BLaER1 (cell line): ENCODE results near the gene PARD3.
"Not testable (repeated sequence)": the region's sequence is repeated elsewhere in the genome, so short reads cannot be mapped to it uniquely, and the experiment has no call there.

Experiments
- H3K27ac ChIP-seq: shearing (Covaris generic); formaldehyde crosslinking; 2 replicates; pipeline ENCODE4 v1.8.1; 2022
- H3K27me3 ChIP-seq: shearing (Covaris generic); formaldehyde crosslinking; 2 replicates; pipeline ENCODE4 v1.8.1; 2022
- H3K36me3 ChIP-seq: shearing (Covaris generic); formaldehyde crosslinking; 2 replicates; pipeline ENCODE4 v1.8.1; 2022
- H3K4me1 ChIP-seq: shearing (Covaris generic); formaldehyde crosslinking; 2 replicates; pipeline ENCODE4 v1.8.1; 2022
- H3K4me2 ChIP-seq: shearing (Covaris generic); formaldehyde crosslinking; 2 replicates; pipeline ENCODE4 v1.8.1; 2022
- H3K4me3 ChIP-seq: shearing (Covaris generic); formaldehyde crosslinking; 2 replicates; pipeline ENCODE4 v1.8.1; 2022
- H3K9ac ChIP-seq: shearing (Covaris generic); formaldehyde crosslinking; 2 replicates; pipeline ENCODE4 v1.8.1; 2022
- H3K9me3 ChIP-seq: shearing (Covaris generic); formaldehyde crosslinking; 2 replicates; pipeline ENCODE4 v1.8.1; 2022
- H4K20me1 ChIP-seq: shearing (Covaris generic); formaldehyde crosslinking; 2 replicates; pipeline ENCODE4 v1.8.1; 2022
- Cebpa-rat ChIP-seq: shearing (Covaris generic); IDR thresholded peaks from 2 replicates; pipeline ENCODE4 v1.8.1; 2022

Gene PARD3

DNA sequence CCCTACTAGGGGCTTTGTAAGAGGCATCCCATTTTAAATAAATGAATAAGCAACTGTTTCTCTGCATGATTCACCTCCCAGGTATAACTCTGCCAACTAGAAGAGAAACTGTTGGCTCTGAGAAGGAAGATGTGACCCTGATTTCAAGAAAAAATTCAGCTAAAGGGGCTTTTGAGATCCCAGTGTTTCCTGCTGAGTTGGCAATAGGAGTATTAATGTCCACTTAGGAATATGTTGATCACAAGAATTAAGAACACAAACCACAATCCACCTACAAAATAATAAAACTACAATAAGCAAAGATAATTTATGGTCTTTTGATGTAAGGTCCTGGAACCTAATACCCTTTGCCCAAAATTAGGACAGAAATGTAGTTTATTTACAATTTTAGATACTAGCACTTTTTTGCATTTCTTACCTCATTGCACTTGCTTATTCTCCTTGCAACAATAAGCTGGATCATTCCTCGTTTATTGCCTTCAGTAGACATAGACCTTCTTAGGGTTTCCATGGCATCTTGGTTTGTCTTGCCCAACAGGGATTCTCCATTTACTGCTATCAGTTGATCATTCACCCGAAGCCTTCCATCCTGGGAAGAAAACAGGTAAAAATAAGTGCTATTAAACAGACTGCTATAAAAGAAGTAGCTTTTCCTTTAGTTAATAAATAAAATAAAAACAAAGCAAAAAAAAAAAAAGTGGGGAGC lies 456.2 kb downstream of the PARD3 start:
- Histone ChIP-seq H3K9me3 (peaks cover 8% of the 10 kb centered on the region; the same call in 1 of the 2 replicates), H3K4me1 (no peaks in the 10 kb centered on the region), H3K36me3 (peaks cover 46% of the 10 kb centered on the region), H3K9ac (no peak overlapping the region), H3K27me3 (no peaks in the 10 kb centered on the region), H4K20me1 (no peaks in the 10 kb centered on the region), H3K27ac (no peak overlapping the region), H3K4me2 (no peak overlapping the region), H3K4me3 (no peak overlapping the region)
- no peak for TF ChIP-seq Cebpa-rat

- TF ChIP-seq Cebpa-rat: no peak
- Histone ChIP-seq H3K4me2 (no peak overlapping the region), H4K20me1 (no peaks in the 10 kb centered on the region), H3K27ac (no peak overlapping the region), H3K9ac (no peak overlapping the region), H3K36me3 (peaks cover 60% of the 10 kb centered on the region), H3K4me3 (no peak overlapping the region), H3K27me3 (no peaks in the 10 kb centered on the region), H3K9me3 (peaks cover 16% of the 10 kb centered on the region), H3K4me1 (no peaks in the 10 kb centered on the region)
Observed at GRCh38 chr10:34356463-34356862, 458.6 kb downstream of the PARD3 start.

- not testable (repeated sequence) for H3K27ac ChIP-seq, H3K9ac ChIP-seq
Observed at GRCh38 chr10:34353530-34353929, 461.6 kb downstream of the PARD3 start.

DNA sequence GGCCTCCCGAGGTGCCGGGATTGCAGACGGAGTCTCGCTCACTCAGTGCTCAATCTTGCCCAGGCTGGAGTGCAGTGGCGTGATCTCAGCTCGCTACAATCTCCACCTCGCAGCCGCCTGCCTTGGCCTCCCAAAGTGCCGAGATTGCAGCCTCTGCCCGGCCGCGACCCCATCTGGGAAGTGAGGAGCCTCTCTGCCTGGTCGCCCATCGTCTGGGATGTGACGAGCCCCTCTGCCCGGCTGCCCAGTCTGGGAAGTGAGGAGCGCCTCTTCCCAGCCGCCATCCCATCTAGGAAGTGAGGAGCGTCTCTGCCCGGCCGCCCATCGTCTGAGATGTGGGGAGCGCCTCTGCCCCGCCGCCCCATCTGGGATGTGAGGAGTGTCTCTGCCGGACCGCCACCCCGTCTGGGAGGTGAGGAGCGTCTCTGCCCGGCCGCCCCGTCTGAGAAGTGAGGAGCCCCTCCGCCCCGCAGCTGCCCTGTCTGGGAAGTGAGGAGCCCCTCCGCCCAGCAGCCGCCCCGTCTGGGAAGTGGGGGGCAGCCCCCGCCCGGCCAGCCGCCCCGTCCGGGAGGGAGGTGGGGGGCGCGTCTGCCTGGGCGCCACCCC lies 462.4 kb downstream of the PARD3 start:
- not testable (repeated sequence) for H3K4me3 ChIP-seq, H3K4me2 ChIP-seq

More at GRCh38 chr10:34353530-34353929, 461.6 kb downstream of the PARD3 start:
- peaks cover 16% of the 10 kb centered on the region for H3K9me3 ChIP-seq
- H3K36me3 ChIP-seq: peaks cover 50% of the 10 kb centered on the region
- H3K4me3 ChIP-seq, H4K20me1 ChIP-seq, H3K4me2 ChIP-seq, H3K27me3 ChIP-seq, H3K4me1 ChIP-seq: not testable (repeated sequence)

GRCh38 chr10:34351161-34351560 lies 463.9 kb downstream of the PARD3 start:
- Histone ChIP-seq H3K4me3 (no peak overlapping the region), H4K20me1 (no peaks in the 10 kb centered on the region), H3K27me3 (no peaks in the 10 kb centered on the region), H3K27ac (no peak overlapping the region), H3K9me3 (peaks cover 16% of the 10 kb centered on the region), H3K4me1 (no peaks in the 10 kb centered on the region), H3K4me2 (no peak overlapping the region), H3K36me3 (peaks cover 52% of the 10 kb centered on the region), H3K9ac (no peak overlapping the region)
- no peak for TF ChIP-seq Cebpa-rat

More for the DNA sequence above, 462.4 kb downstream of the PARD3 start:
- not testable (repeated sequence) for H4K20me1 ChIP-seq, H3K27ac ChIP-seq, H3K9ac ChIP-seq, H3K27me3 ChIP-seq, H3K4me1 ChIP-seq
- peaks cover 50% of the 10 kb centered on the region for H3K36me3 ChIP-seq
- peaks cover 16% of the 10 kb centered on the region for H3K9me3 ChIP-seq

DNA sequence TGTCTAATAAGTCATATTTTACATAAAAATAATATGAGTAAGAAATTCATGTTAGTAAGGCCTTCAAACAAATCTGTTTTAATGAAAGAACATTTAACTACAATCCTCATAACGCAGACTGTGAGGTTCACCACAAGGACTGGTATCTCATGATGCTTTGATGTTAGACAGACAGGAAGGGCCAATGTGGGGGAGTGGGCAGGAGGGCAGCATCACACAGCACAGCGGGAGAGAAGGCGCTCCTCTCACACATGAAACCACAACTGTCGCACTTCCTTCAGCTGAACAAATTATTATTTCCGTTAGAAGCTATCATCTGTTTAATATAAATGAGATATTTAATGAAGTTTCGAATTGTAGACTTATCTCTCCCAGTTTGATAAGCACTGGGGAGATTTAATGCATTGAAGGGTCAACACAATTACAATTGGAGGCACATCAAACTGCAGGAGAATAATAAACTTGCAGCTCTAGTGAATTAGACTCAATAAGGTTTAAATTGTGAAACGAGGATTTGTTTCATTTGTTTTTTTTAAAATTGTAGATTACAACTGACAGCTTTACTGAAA lies 466.1 kb downstream of the PARD3 start:
- Histone ChIP-seq H3K4me2 (no peak overlapping the region), H3K9me3 (peaks cover 9% of the 10 kb centered on the region; the same call in 1 of the 2 replicates), H3K4me1 (peaks cover 5% of the 10 kb centered on the region; the same call in 1 of the 2 replicates), H3K36me3 (peaks cover 34% of the 10 kb centered on the region), H3K9ac (no peak overlapping the region), H3K27ac (no peak overlapping the region), H3K27me3 (no peaks in the 10 kb centered on the region), H3K4me3 (no peak overlapping the region), H4K20me1 (no peaks in the 10 kb centered on the region)
- no peak for TF ChIP-seq Cebpa-rat

- no peak for TF ChIP-seq Cebpa-rat
- no peak overlapping the region for H3K9ac ChIP-seq
- H3K27ac ChIP-seq: no peak overlapping the region
- H3K4me2 ChIP-seq: no peak overlapping the region
- peaks cover 5% of the 10 kb centered on the region; the same call in 1 of the 2 replicates for H3K4me1 ChIP-seq
- no peaks in the 10 kb centered on the region for H4K20me1 ChIP-seq
- H3K4me3 ChIP-seq: no peak overlapping the region
- no peaks in the 10 kb centered on the region for H3K27me3 ChIP-seq
- H3K36me3 ChIP-seq: peaks cover 28% of the 10 kb centered on the region
- peaks cover 5% of the 10 kb centered on the region; the same call in 1 of the 2 replicates for H3K9me3 ChIP-seq
Observed at GRCh38 chr10:34348021-34348420, 467.1 kb downstream of the PARD3 start.

DNA sequence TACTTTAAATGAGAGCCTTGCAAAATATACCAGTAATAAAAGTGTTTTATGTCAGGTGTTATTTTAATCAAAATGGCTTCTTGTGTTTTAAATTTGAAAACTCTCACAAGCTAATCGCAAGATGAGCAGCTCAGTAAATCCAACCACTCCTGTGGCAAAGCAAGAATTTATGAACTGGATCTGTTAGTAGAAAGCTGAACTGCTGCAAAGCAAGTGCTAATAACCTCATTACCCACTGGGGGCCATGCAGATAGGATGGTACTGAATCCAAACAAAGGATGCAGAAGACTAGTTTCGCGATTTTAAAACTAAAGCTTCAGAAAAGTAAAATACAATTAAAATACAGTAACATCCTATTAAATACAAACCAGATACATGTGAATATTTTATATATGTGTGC lies 468.0 kb downstream of the PARD3 start:
- H3K4me2 ChIP-seq: no peak overlapping the region
- H3K9me3 ChIP-seq: no peaks in the 10 kb centered on the region
- H3K27me3 ChIP-seq: no peaks in the 10 kb centered on the region
- no peak for TF ChIP-seq Cebpa-rat
- H3K9ac ChIP-seq: no peak overlapping the region
- peaks cover 5% of the 10 kb centered on the region; the same call in 1 of the 2 replicates for H3K4me1 ChIP-seq
- no peak overlapping the region for H3K27ac ChIP-seq
- H3K4me3 ChIP-seq: no peak overlapping the region
- no peaks in the 10 kb centered on the region for H4K20me1 ChIP-seq
- peaks cover 22% of the 10 kb centered on the region for H3K36me3 ChIP-seq

DNA sequence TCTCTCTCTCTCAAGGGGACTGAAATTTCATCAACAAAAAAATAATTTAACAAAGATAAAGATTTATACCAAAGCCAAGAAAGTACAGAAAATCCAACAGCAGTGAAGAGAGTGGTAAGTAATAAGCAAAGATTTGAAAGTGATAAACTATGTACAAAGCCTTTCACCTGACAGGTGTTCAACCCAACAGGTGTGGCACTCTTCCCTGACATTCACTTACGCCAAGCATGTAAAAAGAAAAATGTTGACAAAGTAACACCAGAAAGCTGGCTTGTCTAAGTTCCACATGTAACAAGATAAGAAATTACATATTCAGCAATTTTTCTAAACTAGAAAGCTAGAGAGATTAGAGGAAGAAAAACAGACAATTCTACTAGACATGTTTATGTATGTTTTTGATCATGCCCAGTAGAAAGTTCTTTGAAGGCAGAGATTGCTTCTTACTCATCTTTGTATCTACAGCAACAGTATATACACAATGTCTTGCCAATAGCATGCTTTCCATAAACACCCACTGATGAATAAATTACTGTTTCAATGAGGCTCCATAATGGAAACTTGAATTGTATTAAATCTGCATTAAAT lies 468.5 kb downstream of the PARD3 start:
- peaks cover 22% of the 10 kb centered on the region for H3K36me3 ChIP-seq
- H3K4me1 ChIP-seq: peaks cover 5% of the 10 kb centered on the region; the same call in 1 of the 2 replicates
- H4K20me1 ChIP-seq: no peaks in the 10 kb centered on the region
- no peak for TF ChIP-seq Cebpa-rat
- no peaks in the 10 kb centered on the region for H3K9me3 ChIP-seq
- no peak overlapping the region for H3K4me3 ChIP-seq
- H3K27me3 ChIP-seq: no peaks in the 10 kb centered on the region
- no peak overlapping the region for H3K9ac ChIP-seq
- no peak overlapping the region for H3K27ac ChIP-seq
- no peak overlapping the region for H3K4me2 ChIP-seq

- H3K4me3 ChIP-seq: no peak overlapping the region
- no peak overlapping the region for H3K27ac ChIP-seq
- no peaks in the 10 kb centered on the region for H3K27me3 ChIP-seq
- no peak overlapping the region for H3K9ac ChIP-seq
- H3K4me1 ChIP-seq: peaks cover 5% of the 10 kb centered on the region; the same call in 1 of the 2 replicates
- no peak overlapping the region for H3K4me2 ChIP-seq
- no peaks in the 10 kb centered on the region for H4K20me1 ChIP-seq
- no peaks in the 10 kb centered on the region for H3K9me3 ChIP-seq
- TF ChIP-seq Cebpa-rat: no peak
- peaks cover 21% of the 10 kb centered on the region for H3K36me3 ChIP-seq
Observed at GRCh38 chr10:34345383-34345782, 469.7 kb downstream of the PARD3 start.
